IPS DF 6.9 (cell line): ENCODE measurements around the gene ZNF835.

Source experiments
- DNase-seq: peaks from one replicate; pipeline ENCODE4 v3.0.0-alpha.2; 2013; ENCODE audit warnings: low read depth, low spot score
- H3K27ac ChIP-seq: one replicate; pipeline ENCODE4 v1.5.1; 2013; ENCODE audit warnings: low read length, control low read depth
- H3K27me3 ChIP-seq: 2 replicates; pipeline ENCODE4 v1.6.1; 2013; ENCODE audit warnings: mild to moderate bottlenecking, low read length; ENCODE audit not compliant: control insufficient read depth, insufficient read depth
- H3K36me3 ChIP-seq: 2 replicates; pipeline ENCODE4 v1.6.1; 2013; ENCODE audit warnings: low read length; ENCODE audit not compliant: control insufficient read depth, insufficient read depth
- H3K4me1 ChIP-seq: 2 replicates; pipeline ENCODE4 v1.6.1; 2013; ENCODE audit warnings: low read length; ENCODE audit not compliant: control insufficient read depth, insufficient read depth
- H3K4me3 ChIP-seq: 2 replicates; pipeline ENCODE4 v1.5.1; 2013; ENCODE audit warnings: mild to moderate bottlenecking, low read length
- H3K9me3 ChIP-seq: 2 replicates; pipeline ENCODE4 v1.6.1; 2013; ENCODE audit warnings: low read length, inconsistent platforms; ENCODE audit not compliant: control insufficient read depth, insufficient read depth
- WGBS: extraction: QIAGEN DNeasy Blood & Tissue Kit; methylation state at CpG from one replicate; pipeline ENCODE4 v1.1.7; 2013; ENCODE audit warnings: mixed read lengths, missing lambda C conversion rate; ENCODE audit not compliant: insufficient read length, insufficient coverage; 5-methylcytosine and 5-hydroxymethylcytosine counted together

ZNF835 gene

DNA sequence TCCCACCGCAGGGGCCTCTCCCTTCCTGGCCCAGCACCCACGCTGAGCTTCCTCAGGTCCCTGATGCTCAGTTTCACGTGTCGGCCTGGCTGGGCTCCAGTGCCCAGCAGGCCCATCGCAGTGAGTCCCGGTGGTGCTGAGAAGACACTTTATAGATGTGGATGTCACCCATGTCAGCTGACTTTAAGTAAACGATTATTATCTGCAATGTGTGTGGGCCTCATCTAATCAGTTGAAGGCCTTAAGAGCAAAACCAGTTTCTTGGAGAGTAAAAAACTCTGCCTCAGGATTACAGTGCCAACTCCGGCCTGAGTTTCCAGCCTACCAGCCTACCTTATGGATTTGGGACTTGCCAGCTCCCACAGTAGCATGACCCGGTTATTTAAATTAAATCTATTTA is 45.8 kb downstream of the ZNF835 start:
- Histone ChIP-seq H3K9me3 (peaks cover 8% of the 10 kb centered on the region), H3K36me3 (peaks cover 11% of the 10 kb centered on the region; the same call in 1 of the 2 replicates), H3K4me3 (no peak overlapping the region), H3K4me1 (no peaks in the 10 kb centered on the region; the same call in 1 of the 2 replicates), H3K27me3 (no peaks in the 10 kb centered on the region), H3K27ac (no peak overlapping the region)
- no peak for DNase-seq
- WGBS: no CpG with 5 or more reads among the region's 9 CpGs

DNA sequence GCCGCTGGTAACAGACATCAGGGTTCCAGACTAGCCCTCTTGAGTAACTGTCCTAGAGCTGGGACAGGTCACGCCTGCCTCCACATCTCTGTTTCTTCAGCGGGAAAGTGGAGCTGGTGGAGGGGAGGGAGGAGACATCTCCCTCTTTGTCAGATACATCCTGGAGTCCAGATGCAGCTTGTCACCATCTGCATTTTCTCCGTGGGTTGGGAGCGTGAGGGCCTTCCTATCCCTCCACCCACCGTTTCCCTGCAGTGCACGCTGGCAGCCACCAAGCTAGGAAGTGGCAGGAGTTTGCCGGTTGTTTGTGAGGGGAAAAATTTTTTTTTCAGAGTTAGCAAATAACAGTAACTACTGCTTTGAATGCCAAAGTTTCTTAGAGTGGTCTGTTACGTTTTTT is 48.6 kb downstream of the ZNF835 start:
- peaks cover 5% of the 10 kb centered on the region for H3K9me3 ChIP-seq
- no peak overlapping the region for H3K4me3 ChIP-seq
- no peak overlapping the region for H3K27ac ChIP-seq
- peaks cover 13% of the 10 kb centered on the region; the same call in 1 of the 2 replicates for H3K36me3 ChIP-seq
- DNase-seq: no peak
- WGBS: no CpG with 5 or more reads among the region's 9 CpGs
- no peaks in the 10 kb centered on the region for H3K27me3 ChIP-seq
- H3K4me1 ChIP-seq: no peaks in the 10 kb centered on the region; the same call in 1 of the 2 replicates

DNA sequence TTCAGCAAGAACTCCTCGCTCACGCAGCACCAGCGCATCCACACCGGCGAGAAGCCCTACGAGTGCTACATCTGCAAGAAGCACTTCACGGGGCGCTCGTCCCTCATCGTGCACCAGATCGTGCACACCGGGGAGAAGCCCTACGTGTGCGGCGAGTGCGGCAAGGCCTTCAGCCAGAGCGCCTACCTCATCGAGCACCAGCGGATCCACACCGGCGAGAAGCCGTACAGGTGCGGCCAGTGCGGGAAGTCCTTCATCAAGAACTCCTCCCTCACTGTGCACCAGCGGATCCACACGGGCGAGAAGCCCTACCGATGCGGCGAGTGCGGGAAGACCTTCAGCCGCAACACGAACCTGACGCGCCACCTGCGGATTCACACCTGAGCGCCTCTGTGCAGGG is 49.2 kb downstream of the ZNF835 start:
- no peak overlapping the region for H3K4me3 ChIP-seq
- DNase-seq: no peak
- no peak overlapping the region for H3K27ac ChIP-seq
- peaks cover 3% of the 10 kb centered on the region; the same call in 1 of the 2 replicates for H3K9me3 ChIP-seq
- no peaks in the 10 kb centered on the region; the same call in 1 of the 2 replicates for H3K4me1 ChIP-seq
- H3K27me3 ChIP-seq: no peaks in the 10 kb centered on the region
- H3K36me3 ChIP-seq: peaks cover 13% of the 10 kb centered on the region; the same call in 1 of the 2 replicates
- no CpG with 5 or more reads among the region's 37 CpGs for WGBS

DNA sequence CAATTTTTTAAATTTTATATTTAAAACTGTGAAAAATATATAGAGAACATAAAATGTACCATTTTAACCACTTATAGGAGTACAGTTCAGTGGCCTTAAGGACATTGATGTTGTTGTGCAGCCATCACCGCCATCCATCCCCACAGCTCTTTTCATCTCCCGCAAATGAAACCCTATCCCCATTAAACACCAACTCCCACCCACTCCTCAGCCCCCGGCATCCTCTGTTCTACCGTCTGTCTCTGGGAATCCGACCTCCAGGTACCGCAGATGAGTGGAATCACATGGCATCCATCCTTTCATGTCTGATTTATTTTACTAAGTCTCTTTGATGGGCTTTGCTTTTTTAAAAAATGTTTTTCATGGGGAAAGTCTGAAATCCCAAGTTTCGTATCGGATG is 52.4 kb downstream of the ZNF835 start:
- Histone ChIP-seq H3K27ac (no peak overlapping the region), H3K36me3 (peaks cover 13% of the 10 kb centered on the region; the same call in 1 of the 2 replicates), H3K27me3 (no peaks in the 10 kb centered on the region), H3K4me3 (no peak overlapping the region), H3K4me1 (no peaks in the 10 kb centered on the region; the same call in 1 of the 2 replicates), H3K9me3 (no peaks in the 10 kb centered on the region; the same call in 1 of the 2 replicates)
- no CpG with 5 or more reads among the region's 8 CpGs for WGBS
- DNase-seq: no peak

DNA sequence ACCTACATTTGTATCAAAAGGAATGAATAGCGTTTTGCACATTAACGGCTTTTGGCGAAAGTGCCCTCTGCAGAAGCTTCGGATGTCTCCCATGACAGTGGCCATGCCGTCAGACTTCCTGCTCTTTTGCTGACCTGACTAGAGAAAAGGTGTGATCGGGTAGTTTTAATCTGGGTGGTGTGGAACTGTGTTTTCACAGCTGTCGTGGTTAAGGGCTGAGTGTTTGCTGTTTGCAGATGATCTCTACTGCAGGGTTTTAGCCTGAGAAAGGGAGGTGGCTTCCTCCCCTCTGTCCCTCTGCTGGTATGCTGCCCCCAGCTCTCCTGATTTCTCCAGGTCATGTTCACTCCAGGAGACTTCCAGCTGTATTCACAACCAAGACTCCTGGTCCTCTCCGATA is 54.0 kb downstream of the ZNF835 start:
- WGBS: no CpG with 5 or more reads among the region's 8 CpGs

DNA sequence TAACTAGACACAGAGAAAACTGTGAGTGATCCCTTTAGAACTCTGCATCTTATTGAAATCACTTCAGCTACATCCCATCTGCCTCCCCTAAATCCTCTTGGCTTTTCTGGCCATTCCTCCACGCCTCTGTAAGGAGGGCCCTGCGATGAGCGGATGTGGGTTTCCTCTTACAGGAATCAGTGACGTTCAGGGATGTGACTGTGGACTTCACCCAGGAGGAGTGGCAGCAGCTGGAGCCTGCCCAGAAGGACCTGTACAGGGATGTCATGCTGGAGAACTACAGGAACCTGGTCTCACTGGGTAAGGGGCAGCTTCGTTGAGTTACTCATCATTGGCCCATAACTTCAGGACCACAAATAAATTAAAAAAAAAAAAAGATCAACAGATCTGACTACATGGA is 57.9 kb downstream of the ZNF835 start:
- Histone ChIP-seq H3K27ac (no peak overlapping the region), H3K4me1 (0 out of 2 replicates have a peak, but pooled peaks cover 2% of the 10 kb centered on the region), H3K27me3 (no peaks in the 10 kb centered on the region), H3K9me3 (no peaks in the 10 kb centered on the region; the same call in 1 of the 2 replicates), H3K36me3 (peaks cover 3% of the 10 kb centered on the region; the same call in 1 of the 2 replicates), H3K4me3 (no peak overlapping the region)
- no peak for DNase-seq
- WGBS: no CpG with 5 or more reads among the region's 5 CpGs

More for the DNA sequence above, 54.0 kb downstream of the ZNF835 start:
- H3K27ac ChIP-seq: no peak overlapping the region
- H3K4me1 ChIP-seq: peaks cover 2% of the 10 kb centered on the region; the same call in 1 of the 2 replicates
- H3K9me3 ChIP-seq: no peaks in the 10 kb centered on the region; the same call in 1 of the 2 replicates
- no peak for DNase-seq
- peaks cover 13% of the 10 kb centered on the region; the same call in 1 of the 2 replicates for H3K36me3 ChIP-seq
- no peak overlapping the region for H3K4me3 ChIP-seq
- no peaks in the 10 kb centered on the region for H3K27me3 ChIP-seq

DNA sequence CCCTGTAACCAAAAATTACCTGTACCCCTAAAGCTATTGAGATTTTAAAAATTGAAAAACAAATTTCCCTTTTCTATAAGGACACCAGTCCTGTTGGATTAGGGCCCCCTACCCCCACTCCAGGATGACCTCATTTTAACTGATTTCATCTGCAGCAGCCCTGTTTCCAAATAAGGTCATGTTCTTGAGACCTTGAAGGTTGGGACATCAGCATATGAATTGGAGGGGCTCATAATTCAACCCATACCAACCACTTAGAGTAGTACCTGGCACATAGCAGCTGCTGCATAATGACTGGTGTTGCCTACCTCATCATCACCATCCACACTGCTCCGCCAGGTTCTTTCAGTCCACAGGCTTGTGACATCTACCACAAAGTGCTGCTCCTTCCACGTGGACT is 58.8 kb downstream of the ZNF835 start:
- Histone ChIP-seq H3K27ac (no peak overlapping the region), H3K9me3 (no peaks in the 10 kb centered on the region; the same call in 1 of the 2 replicates), H3K4me3 (no peak overlapping the region), H3K36me3 (no peaks in the 10 kb centered on the region), H3K27me3 (no peaks in the 10 kb centered on the region), H3K4me1 (0 out of 2 replicates have a peak, but pooled peaks cover 2% of the 10 kb centered on the region)
- no peak for DNase-seq
- no CpG with 5 or more reads among the region's 2 CpGs for WGBS
